Osteoblast (primary cell): ENCODE results near the gene PLEKHN1. TPM values are rescaled to one million over a fixed set of nuclear protein-coding genes. Genes with fewer than 3 reads are reported as not detected.
"Not testable (repeated sequence)": the region's sequence is repeated elsewhere in the genome, so short reads cannot be mapped to it uniquely, and the experiment has no call there.

ENCODE experiments used
- DNase-seq: peaks from one replicate; pipeline ENCODE4 v3.0.0; 2011; ENCODE audit warnings: low spot score, mixed read lengths; ENCODE audit not compliant: insufficient read length; ENCODE audit errors: missing footprints
- H2AFZ ChIP-seq: 2 replicates; pipeline ENCODE4 v1.6.0; 2011; ENCODE audit warnings: mild to moderate bottlenecking, low read length
- H3K27ac ChIP-seq: 2 replicates; pipeline ENCODE4 v1.5.1; 2011; ENCODE audit warnings: mild to moderate bottlenecking, low read depth, low read length, moderate library complexity
- H3K27me3 ChIP-seq: 2 replicates; pipeline ENCODE4 v1.6.0; 2012; ENCODE audit warnings: mild to moderate bottlenecking, control low read depth, inconsistent platforms, low read length, moderate library complexity; ENCODE audit not compliant: insufficient read depth
- H3K36me3 ChIP-seq: 2 replicates; pipeline ENCODE4 v1.5.1; 2011; ENCODE audit warnings: mild to moderate bottlenecking, low read length, control low read depth, moderate library complexity; ENCODE audit not compliant: insufficient read depth
- H3K4me1 ChIP-seq: 2 replicates; pipeline ENCODE4 v1.5.1; 2011; ENCODE audit warnings: mild to moderate bottlenecking, low read length, control low read depth, moderate library complexity; ENCODE audit not compliant: insufficient read depth
- H3K4me2 ChIP-seq: 2 replicates; pipeline ENCODE4 v1.6.0; 2011; ENCODE audit warnings: mild to moderate bottlenecking, low read length; ENCODE audit not compliant: insufficient read depth
- H3K4me3 ChIP-seq: fragments of 200-600 bp; sonication (generic); 3 replicates; pipeline ENCODE4 v1.5.1; 2012; ENCODE audit warnings: mild to moderate bottlenecking, low read length, inconsistent platforms; ENCODE audit not compliant: insufficient read depth
- H3K79me2 ChIP-seq: 2 replicates; pipeline ENCODE4 v1.6.0; 2012; ENCODE audit warnings: mild to moderate bottlenecking, low read length, control low read depth, inconsistent platforms; ENCODE audit not compliant: insufficient read depth
- H3K9me3 ChIP-seq: 2 replicates; pipeline ENCODE4 v1.5.1; 2011; ENCODE audit warnings: low read depth, low read length, control low read depth
- H4K20me1 ChIP-seq: 2 replicates; pipeline ENCODE4 v1.6.0; 2012; ENCODE audit warnings: mild to moderate bottlenecking, low read length, control low read depth; ENCODE audit not compliant: insufficient read depth
- total RNA-seq: library from RNA; depleted of rRNA; stranded (reverse); fragments of >200 nt; gene quantifications from 2 replicates; pipeline ENCODE4 v1.2.3, GENCODE V29; 2012
- TF ChIP-seq, protein P1 (sequence below): IDR thresholded peaks from 2 replicates; pipeline ENCODE4 v1.5.1; 2011; ENCODE audit warnings: mild to moderate bottlenecking, low read depth, low read length, moderate library complexity; ENCODE audit errors: extremely low read depth

The PLEKHN1 gene
- total RNA-seq, 1 donor, result 0.36 TPM

DNA sequence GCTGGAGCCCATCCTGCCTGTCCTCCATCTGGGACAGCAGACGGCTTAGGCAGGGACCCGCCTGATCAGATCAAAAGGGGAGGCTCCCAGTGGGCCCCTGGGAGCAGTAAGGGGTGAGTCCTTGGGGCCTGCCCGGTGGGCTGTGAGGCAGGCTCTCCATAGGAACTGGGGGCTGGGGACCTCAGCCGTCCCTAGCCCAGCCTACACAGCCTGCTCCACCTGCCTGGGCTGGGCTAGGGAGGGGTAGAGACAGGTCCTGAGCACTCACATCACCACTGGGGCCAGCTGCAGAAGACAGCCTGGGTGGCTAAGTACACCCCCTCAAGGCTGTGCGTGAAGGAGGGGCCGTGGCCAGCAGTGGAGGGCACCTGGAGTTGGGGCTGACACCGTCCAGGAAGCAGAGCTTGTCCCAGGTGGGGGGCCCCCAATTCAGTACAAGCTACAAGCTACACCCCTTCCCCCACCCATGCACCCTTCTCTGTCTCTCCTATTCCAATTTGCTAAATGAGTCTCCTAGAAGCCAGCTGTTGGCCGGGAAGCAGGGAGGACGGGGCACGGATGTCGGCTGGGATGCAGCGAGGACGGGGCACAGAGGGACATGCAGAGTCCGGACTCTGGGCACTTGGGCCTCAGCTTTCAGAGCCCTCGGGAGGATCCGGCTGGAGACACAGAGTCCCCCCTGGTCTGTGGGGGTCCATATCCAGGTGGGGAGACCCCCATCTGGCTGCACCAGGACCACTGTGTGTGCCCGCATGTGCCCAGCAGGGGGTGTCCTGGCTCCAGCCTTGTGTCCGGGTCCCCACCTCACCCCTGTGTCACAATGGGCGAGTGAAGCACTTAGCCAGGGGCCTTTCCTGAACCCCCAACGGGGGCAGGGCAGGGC lies 48.8 kb downstream of the PLEKHN1 start:
- no peak overlapping the region for H3K4me3 ChIP-seq
- no peak overlapping the region for H3K4me2 ChIP-seq
- H3K9me3 ChIP-seq, result no peaks in the 10 kb centered on the region
- TF ChIP-seq, protein P1, sequence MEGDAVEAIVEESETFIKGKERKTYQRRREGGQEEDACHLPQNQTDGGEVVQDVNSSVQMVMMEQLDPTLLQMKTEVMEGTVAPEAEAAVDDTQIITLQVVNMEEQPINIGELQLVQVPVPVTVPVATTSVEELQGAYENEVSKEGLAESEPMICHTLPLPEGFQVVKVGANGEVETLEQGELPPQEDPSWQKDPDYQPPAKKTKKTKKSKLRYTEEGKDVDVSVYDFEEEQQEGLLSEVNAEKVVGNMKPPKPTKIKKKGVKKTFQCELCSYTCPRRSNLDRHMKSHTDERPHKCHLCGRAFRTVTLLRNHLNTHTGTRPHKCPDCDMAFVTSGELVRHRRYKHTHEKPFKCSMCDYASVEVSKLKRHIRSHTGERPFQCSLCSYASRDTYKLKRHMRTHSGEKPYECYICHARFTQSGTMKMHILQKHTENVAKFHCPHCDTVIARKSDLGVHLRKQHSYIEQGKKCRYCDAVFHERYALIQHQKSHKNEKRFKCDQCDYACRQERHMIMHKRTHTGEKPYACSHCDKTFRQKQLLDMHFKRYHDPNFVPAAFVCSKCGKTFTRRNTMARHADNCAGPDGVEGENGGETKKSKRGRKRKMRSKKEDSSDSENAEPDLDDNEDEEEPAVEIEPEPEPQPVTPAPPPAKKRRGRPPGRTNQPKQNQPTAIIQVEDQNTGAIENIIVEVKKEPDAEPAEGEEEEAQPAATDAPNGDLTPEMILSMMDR, result peak; percentile 32
- H3K36me3 ChIP-seq, result no peaks in the 10 kb centered on the region
- H4K20me1 ChIP-seq, result no peaks in the 10 kb centered on the region
- H3K27me3 ChIP-seq, result no peaks in the 10 kb centered on the region
- H3K79me2 ChIP-seq, result no peaks in the 10 kb centered on the region
- no peak overlapping the region for H2AFZ ChIP-seq
- peak; percentile 78 for DNase-seq
- no peak overlapping the region for H3K27ac ChIP-seq
- H3K4me1 ChIP-seq, result no peaks in the 10 kb centered on the region

DNA sequence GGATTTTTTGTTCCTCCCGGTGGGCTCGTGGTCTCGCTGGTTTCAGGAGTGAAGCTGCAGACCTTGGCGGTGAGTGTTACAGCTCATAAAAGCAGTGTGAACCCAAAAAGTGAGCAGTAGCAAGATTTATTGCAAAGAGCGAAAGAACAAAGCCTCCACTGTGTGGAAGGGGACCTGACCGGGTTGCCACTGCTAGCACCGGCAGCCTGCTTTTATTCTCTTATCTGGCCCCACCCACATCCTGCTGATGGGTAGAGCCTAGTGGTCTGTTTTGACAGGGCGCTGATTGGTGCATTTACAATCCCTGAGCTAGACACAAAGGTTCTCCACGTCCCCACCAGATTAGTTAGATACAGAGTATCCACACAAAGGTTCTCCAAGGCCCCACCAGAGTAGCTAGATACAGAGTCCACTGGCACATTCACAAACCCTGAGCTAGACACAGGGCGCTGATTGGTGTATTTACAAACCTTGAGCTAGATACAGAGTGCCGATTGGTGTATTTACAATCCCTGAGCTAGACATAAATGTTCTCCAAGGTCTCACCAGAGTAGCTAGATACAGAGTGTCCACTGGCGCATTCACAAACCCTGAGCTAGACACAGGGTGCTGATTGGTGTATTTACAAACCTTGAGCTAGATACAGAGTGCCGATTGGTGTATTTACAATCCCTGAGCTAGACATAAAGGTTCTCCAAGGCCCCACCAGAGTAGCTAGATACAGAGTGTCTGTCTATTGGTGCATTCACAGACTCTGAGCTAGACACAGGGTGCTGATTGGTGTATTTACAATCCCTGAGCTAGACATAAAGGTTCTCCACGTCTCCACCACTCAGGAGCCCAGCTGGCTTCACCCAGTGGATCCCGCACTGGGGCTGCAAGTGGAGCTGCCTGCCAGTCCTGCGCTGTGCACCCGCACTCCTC lies 51.4 kb downstream of the PLEKHN1 start:
- DNase-seq, H3K36me3 ChIP-seq, H3K4me3 ChIP-seq, H3K79me2 ChIP-seq, H2AFZ ChIP-seq, H3K4me1 ChIP-seq, H3K27me3 ChIP-seq, H4K20me1 ChIP-seq, H3K9me3 ChIP-seq, H3K27ac ChIP-seq, H3K4me2 ChIP-seq: not testable (repeated sequence)

DNA sequence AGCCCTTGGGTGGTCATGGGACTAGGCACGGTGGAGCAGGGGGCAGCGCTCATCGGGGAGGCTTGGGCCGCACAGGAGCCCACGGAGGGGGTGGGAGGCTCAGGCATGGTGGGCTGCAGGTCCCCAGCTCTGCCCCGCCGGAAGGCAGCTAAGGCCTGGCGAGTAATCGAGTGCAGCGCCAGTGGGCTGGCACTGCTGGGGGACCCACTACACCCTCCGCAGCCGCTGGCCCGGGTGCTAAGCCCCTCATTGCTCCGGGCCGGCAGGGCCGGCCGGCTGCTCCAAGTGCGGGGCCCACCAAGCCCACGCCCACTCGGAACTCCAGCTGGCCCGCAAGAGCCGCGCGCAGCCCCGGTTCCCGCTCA lies 52.0 kb downstream of the PLEKHN1 start:
- H3K36me3 ChIP-seq, H3K4me3 ChIP-seq, H3K27ac ChIP-seq, H3K79me2 ChIP-seq, DNase-seq, H3K9me3 ChIP-seq, H3K27me3 ChIP-seq, H3K4me1 ChIP-seq, H3K4me2 ChIP-seq, H4K20me1 ChIP-seq, H2AFZ ChIP-seq: not testable (repeated sequence)

DNA sequence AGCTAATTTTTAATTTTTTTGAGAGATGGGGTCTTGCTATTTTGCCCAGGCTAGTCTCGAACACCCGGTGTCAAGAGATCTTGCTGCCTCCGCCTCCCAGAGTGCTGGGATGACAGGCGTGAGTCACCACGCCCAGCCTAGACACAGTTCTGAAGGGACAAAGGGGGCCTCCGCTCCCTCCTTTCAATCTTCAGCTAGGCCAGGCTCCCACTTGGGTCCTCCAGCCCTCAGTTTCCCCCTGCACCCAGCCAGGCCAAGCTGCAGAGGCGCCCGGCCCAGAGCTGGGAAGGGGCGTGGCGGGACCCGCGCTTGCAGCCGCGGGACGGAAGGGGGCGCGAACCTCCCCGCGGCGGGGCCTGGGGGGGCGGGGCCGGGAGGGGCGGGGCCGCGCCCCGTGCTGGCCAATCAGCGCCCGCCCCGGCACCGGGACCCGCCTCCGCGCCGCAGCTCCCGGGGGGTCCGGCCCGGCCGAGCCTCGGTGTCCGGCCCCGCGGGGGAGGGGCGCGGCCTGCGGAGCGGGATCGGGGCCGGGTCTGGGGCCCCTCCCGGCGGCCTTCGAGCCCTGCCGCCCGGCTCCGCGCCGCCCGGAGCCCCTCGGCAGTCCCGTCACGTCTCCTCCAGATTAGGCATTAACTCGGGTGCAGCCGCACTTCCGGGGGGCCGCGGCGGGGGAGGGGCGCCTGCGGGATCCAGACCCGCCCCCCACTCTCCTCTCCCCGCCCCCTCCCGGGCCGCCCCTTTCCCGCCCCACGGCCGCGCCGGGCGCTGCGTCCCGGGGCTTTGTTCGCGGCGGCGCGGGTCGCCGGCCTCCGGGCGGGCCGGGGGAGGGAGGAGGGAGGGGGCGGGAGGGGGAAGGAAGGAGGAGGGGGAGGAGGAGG lies 53.1 kb downstream of the PLEKHN1 start:
- no peaks in the 10 kb centered on the region for H3K27me3 ChIP-seq
- no peaks in the 10 kb centered on the region for H3K9me3 ChIP-seq
- peak overlapping the region; percentile 57 for H3K4me2 ChIP-seq
- no peak overlapping the region for H3K27ac ChIP-seq
- DNase-seq, result peak; percentile 100
- peaks cover 4% of the 10 kb centered on the region for H4K20me1 ChIP-seq
- peak overlapping the region; percentile 64 for H3K4me3 ChIP-seq
- no peaks in the 10 kb centered on the region for H3K36me3 ChIP-seq
- H3K79me2 ChIP-seq, result no peaks in the 10 kb centered on the region
- TF ChIP-seq, protein P1, result peak; percentile 20
- peak overlapping the region; percentile 81 for H2AFZ ChIP-seq
- peaks cover 3% of the 10 kb centered on the region for H3K4me1 ChIP-seq
